Progenitor cell of endocrine pancreas (in vitro differentiated cells): ENCODE results near the gene ABCA1. TPM values are rescaled to one million over a fixed set of nuclear protein-coding genes. Genes with fewer than 3 reads are reported as not detected.
A peak's percentile ranks its signal among the peaks of the same experiment; 100 is the strongest.

Experiments used
- DNase-seq: peaks from one replicate; pipeline ENCODE4 v3.0.0; 2021; ENCODE audit warnings: low spot score; ENCODE audit not compliant: unreplicated experiment
- H3K27ac Mint-ChIP-seq: 2 replicates; pipeline ENCODE4 v1.8.0; 2021; ENCODE audit warnings: mild to moderate bottlenecking, moderate library complexity, mixed read lengths
- H3K27me3 Mint-ChIP-seq: 2 replicates; pipeline ENCODE4 v1.8.0; 2021; ENCODE audit warnings: mixed read lengths
- H3K36me3 Mint-ChIP-seq: 2 replicates; pipeline ENCODE4 v1.8.0; 2022; ENCODE audit warnings: mixed read lengths; ENCODE audit not compliant: insufficient read depth
- H3K4me1 Mint-ChIP-seq: 2 replicates; pipeline ENCODE4 v1.8.0; 2021; ENCODE audit warnings: low read depth, mixed read lengths
- H3K4me3 Mint-ChIP-seq: 2 replicates; pipeline ENCODE4 v1.8.0; 2021; ENCODE audit warnings: low read depth, mild to moderate bottlenecking, moderate library complexity, mixed read lengths
- H3K9me3 Mint-ChIP-seq: 2 replicates; pipeline ENCODE4 v1.8.0; 2021; ENCODE audit warnings: low read depth, mixed read lengths
- total RNA-seq: library from RNA; stranded (reverse); gene quantifications from 2 replicates; pipeline ENCODE4 v1.2.1, GENCODE V29; 2021
- TF ChIP-seq, protein P1 (sequence below): fragments of 200-600 bp; sonication (generic); IDR thresholded peaks from one replicate; pipeline ENCODE4 v1.5.0; 2021; ENCODE audit warnings: antibody characterized with exemption, mild to moderate bottlenecking; ENCODE audit not compliant: unreplicated experiment

Gene ABCA1
- total RNA-seq, 1 donor from 2014 or later = 41.1 TPM

DNA sequence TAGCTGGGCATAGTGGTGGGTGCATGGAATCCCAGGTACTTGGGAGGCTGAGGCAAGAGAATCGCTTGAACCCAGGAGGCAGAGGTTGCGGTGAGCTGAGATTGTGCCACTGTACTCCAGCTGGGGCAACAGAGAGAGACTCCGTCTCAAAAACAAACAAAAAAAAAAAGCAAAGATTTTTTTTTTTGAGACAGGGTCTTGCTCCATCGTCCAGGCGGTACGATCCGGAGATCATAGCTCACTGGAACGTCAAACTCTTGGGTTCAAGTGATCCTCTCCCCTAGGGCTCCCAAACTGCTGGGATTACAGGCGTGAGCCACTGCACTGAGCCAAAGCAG is 37.6 kb downstream of the ABCA1 start:
- TF ChIP-seq, protein P1, sequence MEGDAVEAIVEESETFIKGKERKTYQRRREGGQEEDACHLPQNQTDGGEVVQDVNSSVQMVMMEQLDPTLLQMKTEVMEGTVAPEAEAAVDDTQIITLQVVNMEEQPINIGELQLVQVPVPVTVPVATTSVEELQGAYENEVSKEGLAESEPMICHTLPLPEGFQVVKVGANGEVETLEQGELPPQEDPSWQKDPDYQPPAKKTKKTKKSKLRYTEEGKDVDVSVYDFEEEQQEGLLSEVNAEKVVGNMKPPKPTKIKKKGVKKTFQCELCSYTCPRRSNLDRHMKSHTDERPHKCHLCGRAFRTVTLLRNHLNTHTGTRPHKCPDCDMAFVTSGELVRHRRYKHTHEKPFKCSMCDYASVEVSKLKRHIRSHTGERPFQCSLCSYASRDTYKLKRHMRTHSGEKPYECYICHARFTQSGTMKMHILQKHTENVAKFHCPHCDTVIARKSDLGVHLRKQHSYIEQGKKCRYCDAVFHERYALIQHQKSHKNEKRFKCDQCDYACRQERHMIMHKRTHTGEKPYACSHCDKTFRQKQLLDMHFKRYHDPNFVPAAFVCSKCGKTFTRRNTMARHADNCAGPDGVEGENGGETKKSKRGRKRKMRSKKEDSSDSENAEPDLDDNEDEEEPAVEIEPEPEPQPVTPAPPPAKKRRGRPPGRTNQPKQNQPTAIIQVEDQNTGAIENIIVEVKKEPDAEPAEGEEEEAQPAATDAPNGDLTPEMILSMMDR = no peak
- Mint-ChIP-seq H3K36me3 (peaks cover 13% of the 10 kb centered on the region), H3K4me1 (peaks cover 22% of the 10 kb centered on the region), H3K27ac (no peak overlapping the region), H3K9me3 (no peaks in the 10 kb centered on the region), H3K4me3 (no peak overlapping the region), H3K27me3 (no peaks in the 10 kb centered on the region)
- no peak for DNase-seq

DNA sequence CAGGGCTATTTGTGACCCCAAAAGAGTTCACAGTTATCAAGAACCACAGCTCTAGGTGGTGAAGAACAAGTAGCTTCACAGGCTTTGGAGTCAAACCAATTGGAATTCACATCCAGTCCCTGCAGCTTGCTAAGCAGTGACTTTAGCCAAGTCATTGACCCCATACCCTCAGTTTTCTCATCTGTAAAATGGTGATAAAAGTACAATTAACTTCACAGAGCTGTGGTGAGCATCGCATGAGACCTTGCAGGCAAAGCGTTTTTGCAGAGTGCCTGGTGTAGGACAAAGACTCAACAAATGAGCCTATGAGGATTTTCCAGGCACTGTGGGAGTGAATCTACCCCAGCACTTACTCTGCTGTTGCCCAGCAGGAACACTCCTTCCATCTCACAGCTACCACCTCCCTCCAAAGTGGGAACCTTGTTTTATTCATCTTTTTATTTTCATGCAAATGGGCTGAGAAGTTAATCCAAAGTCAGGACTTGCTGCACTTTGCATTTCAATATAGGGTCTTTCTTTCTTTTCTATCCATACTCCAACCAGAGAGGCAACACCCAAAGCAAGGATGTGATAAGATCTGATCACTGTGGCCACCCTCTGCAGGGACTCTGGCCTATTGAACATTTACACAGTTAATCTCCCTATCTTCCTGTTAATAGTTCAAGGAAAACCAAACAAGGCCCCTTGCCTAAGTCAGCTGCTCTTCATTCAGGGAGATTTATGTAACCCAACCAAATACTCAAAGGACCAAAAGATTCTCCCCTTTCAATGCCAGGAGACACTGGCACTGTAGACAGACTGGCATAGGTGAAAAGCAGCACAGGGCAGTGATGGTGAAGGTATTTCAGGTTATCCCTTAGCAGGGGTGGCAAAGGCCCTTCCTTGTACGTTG is 41.9 kb downstream of the ABCA1 start:
- Mint-ChIP-seq H3K27ac (peak overlapping the region; percentile 38), H3K4me1 (peaks cover 22% of the 10 kb centered on the region)

GRCh38 chr9:104883169-104883568 is 44.8 kb downstream of the ABCA1 start:
- Mint-ChIP-seq H3K9me3 (no peaks in the 10 kb centered on the region), H3K4me3 (no peak overlapping the region), H3K27me3 (no peaks in the 10 kb centered on the region), H3K4me1 (peaks cover 10% of the 10 kb centered on the region), H3K36me3 (peaks cover 23% of the 10 kb centered on the region), H3K27ac (no peak overlapping the region)
- TF ChIP-seq, protein P1 = no peak
- DNase-seq = no peak

More for the DNA sequence above, 41.9 kb downstream of the ABCA1 start:
- no peak for DNase-seq
- no peaks in the 10 kb centered on the region for H3K9me3 Mint-ChIP-seq
- no peak overlapping the region for H3K4me3 Mint-ChIP-seq
- H3K27me3 Mint-ChIP-seq = no peaks in the 10 kb centered on the region
- H3K36me3 Mint-ChIP-seq = peaks cover 20% of the 10 kb centered on the region
- TF ChIP-seq, protein P1 = no peak

DNA sequence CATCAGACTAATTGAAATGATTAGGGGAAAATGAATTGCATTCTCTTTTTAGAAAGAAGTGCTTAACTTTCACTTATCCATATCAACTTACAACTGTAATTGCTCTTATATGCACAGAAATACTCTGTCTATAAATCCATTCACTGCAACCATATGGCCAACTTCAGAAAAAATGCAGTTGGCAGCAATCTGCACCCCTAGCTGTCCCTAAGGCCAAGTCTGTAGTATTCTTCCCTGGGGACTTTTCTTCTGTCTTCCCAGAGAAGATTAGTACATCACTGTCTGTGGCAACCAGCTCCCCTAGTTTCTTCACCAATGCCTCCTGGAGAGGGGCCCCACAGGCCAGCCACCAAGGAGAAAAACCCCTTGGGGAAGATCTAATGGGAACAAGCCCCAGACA is 45.4 kb downstream of the ABCA1 start:
- Mint-ChIP-seq H3K4me3 (no peak overlapping the region), H3K36me3 (peaks cover 20% of the 10 kb centered on the region), H3K4me1 (peaks cover 10% of the 10 kb centered on the region), H3K9me3 (no peaks in the 10 kb centered on the region), H3K27me3 (no peaks in the 10 kb centered on the region), H3K27ac (no peak overlapping the region)
- DNase-seq = no peak
- TF ChIP-seq, protein P1 = no peak

DNA sequence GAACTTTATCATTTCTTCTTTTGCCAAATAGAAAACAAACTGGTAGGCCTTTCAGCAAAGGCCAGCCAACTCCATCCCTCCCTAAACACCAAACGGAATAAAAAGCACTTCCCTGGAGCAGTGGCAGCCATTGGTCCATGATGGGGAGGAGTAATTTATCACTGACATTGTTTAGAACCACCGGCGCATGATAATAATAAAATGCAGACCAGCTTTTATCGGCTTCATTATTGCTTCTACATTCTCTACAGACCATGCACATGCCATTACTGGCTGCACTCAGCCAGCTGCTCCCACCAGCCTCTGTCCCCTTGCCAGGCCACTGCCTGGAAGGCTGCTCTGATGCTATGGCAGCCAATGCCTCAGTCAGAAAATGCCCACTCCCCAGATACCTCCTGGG is 45.9 kb downstream of the ABCA1 start:
- peaks cover 22% of the 10 kb centered on the region for H3K36me3 Mint-ChIP-seq
- H3K27me3 Mint-ChIP-seq = no peaks in the 10 kb centered on the region
- no peak for DNase-seq
- peaks cover 10% of the 10 kb centered on the region for H3K4me1 Mint-ChIP-seq
- H3K4me3 Mint-ChIP-seq = no peak overlapping the region
- no peaks in the 10 kb centered on the region for H3K9me3 Mint-ChIP-seq
- no peak overlapping the region for H3K27ac Mint-ChIP-seq
- TF ChIP-seq, protein P1 = no peak
